IMR-90 (cell line): Measurements from ENCODE around the gene TRPC4. TPM values are rescaled to one million over a fixed set of nuclear protein-coding genes. Genes with fewer than 3 reads are reported as not detected.

ENCODE experiments used
- ATAC-seq: fragments of 200-7000 bp; cut with Tn5 transposase; 2 replicates; pipeline ENCODE4 v1.9.1; 2020; ENCODE audit warnings: low read depth, mild to moderate bottlenecking, moderate library complexity
- BruUV-seq: library from RNA; stranded (reverse); fragments of 400-500 nt; replicated peaks from 2 replicates; lab custom pipeline; 2021; lab: Mats Ljungman, UMichigan
- CTCF ChIA-PET: fragments of 300-600 bp; formaldehyde crosslinking; extraction: SDS; loops from one replicate; lab custom pipeline; 2021; ENCODE audit warnings: antibody characterized with exemption; lab: Yijun Ruan, JAX
- POLR2A ChIA-PET: fragments of 300-600 bp; sonication (Branson Sonifier 250); formaldehyde crosslinking; loops from one replicate; lab custom pipeline; 2022; ENCODE audit warnings: antibody characterized with exemption; ENCODE audit not compliant: unreplicated experiment; lab: Charles Lee
- DNase-seq: peaks from one replicate; pipeline ENCODE4 v3.0.0; 2013
- H2AFZ ChIP-seq: replicated peaks from 2 replicates; pipeline ENCODE3; 2013; ENCODE audit warnings: low read length, mild to moderate bottlenecking; ENCODE audit not compliant: poor library complexity
- H2AK5ac ChIP-seq: 2 replicates; pipeline ENCODE4 v1.6.1; 2013; ENCODE audit warnings: low read depth, low read length, inconsistent platforms
- H2AK9ac ChIP-seq: replicated peaks from 2 replicates; pipeline ENCODE3; 2013; ENCODE audit warnings: mild to moderate bottlenecking, low read depth, low read length, moderate library complexity; ENCODE audit not compliant: poor library complexity
- H2BK120ac ChIP-seq: 2 replicates; pipeline ENCODE4 v1.6.1; 2013; ENCODE audit warnings: low read depth, low read length, inconsistent platforms
- H2BK15ac ChIP-seq: 3 replicates; pipeline ENCODE4 v1.6.1; 2013; ENCODE audit warnings: low read depth, low read length, inconsistent platforms
- H2BK20ac ChIP-seq: 2 replicates; pipeline ENCODE4 v1.6.1; 2013; ENCODE audit warnings: low read depth, mild to moderate bottlenecking, inconsistent platforms, low read length, moderate library complexity
- H2BK5ac ChIP-seq: 2 replicates; pipeline ENCODE4 v1.6.1; 2013; ENCODE audit warnings: mild to moderate bottlenecking, low read depth, low read length, inconsistent platforms; ENCODE audit not compliant: poor library complexity, severe bottlenecking
- H3K14ac ChIP-seq: replicated peaks from 2 replicates; pipeline ENCODE4 v1.6.1; 2013; ENCODE audit warnings: low read depth, low read length, inconsistent platforms
- H3K18ac ChIP-seq: 2 replicates; pipeline ENCODE4 v1.6.1; 2013; ENCODE audit warnings: low read depth, low read length, control low read depth
- H3K23ac ChIP-seq: 2 replicates; pipeline ENCODE4 v1.6.1; 2013; ENCODE audit warnings: low read depth, low read length, inconsistent platforms
- H3K27ac ChIP-seq: 2 replicates; pipeline ENCODE4 v1.5.1; 2013; ENCODE audit warnings: mild to moderate bottlenecking, control low read depth, low read length; ENCODE audit not compliant: insufficient read depth
- H3K27me3 ChIP-seq: 2 replicates; pipeline ENCODE4 v1.6.1; 2013; ENCODE audit warnings: low read length; ENCODE audit not compliant: control insufficient read depth, insufficient read depth
- H3K36me3 ChIP-seq: 2 replicates; pipeline ENCODE4 v1.6.1; 2013; ENCODE audit warnings: low read length, mixed read lengths; ENCODE audit not compliant: control insufficient read depth, insufficient read depth
- H3K4ac ChIP-seq: 2 replicates; pipeline ENCODE4 v1.6.1; 2013; ENCODE audit warnings: low read depth, low read length, inconsistent platforms
- H3K4me1 ChIP-seq: 2 replicates; pipeline ENCODE4 v1.6.1; 2013; ENCODE audit warnings: low read length, mixed read lengths; ENCODE audit not compliant: control insufficient read depth, insufficient read depth
- H3K4me2 ChIP-seq: 2 replicates; pipeline ENCODE4 v1.6.1; 2013; ENCODE audit warnings: low read depth, mild to moderate bottlenecking, control low read depth, low read length, moderate library complexity
- H3K4me3 ChIP-seq: 2 replicates; pipeline ENCODE4 v1.5.1; 2013; ENCODE audit warnings: low read depth, mild to moderate bottlenecking, control low read depth, low read length, moderate library complexity; ENCODE audit not compliant: insufficient read depth
- H3K56ac ChIP-seq: 2 replicates; pipeline ENCODE4 v1.6.1; 2013; ENCODE audit warnings: low read length, inconsistent platforms; ENCODE audit not compliant: insufficient read depth; ENCODE audit errors: extremely low read depth
- H3K79me1 ChIP-seq, 2 experiments: 2 replicates each; pipeline ENCODE4 v1.6.1; 2013; ENCODE audit warnings: low read length in 2 of 2, inconsistent platforms in 1 of 2, low read depth in 1 of 2
- H3K9ac ChIP-seq: 2 replicates; pipeline ENCODE4 v1.6.1; 2013; ENCODE audit warnings: low read depth, low read length, control low read depth
- H3K9me1 ChIP-seq: 2 replicates; pipeline ENCODE4 v1.6.1; 2013; ENCODE audit warnings: low read length, inconsistent platforms; ENCODE audit not compliant: insufficient read depth
- H3K9me3 ChIP-seq: 2 replicates; pipeline ENCODE4 v1.6.1; 2013; ENCODE audit warnings: low read length; ENCODE audit not compliant: control insufficient read depth, insufficient read depth
- H4K20me1 ChIP-seq: 2 replicates; pipeline ENCODE4 v1.6.1; 2013; ENCODE audit warnings: low read length, inconsistent platforms; ENCODE audit not compliant: insufficient read depth
- H4K5ac ChIP-seq: 2 replicates; pipeline ENCODE4 v1.6.1; 2013; ENCODE audit warnings: mild to moderate bottlenecking, low read depth, low read length, control low read depth
- H4K8ac ChIP-seq, 2 experiments: 2 replicates each; pipeline ENCODE4 v1.6.1; 2013; ENCODE audit warnings: low read depth in 2 of 2, low read length in 2 of 2, control low read depth in 1 of 2, inconsistent platforms in 1 of 2
- H4K91ac ChIP-seq: 2 replicates; pipeline ENCODE4 v1.6.1; 2013; ENCODE audit warnings: low read depth, low read length, inconsistent platforms; ENCODE audit not compliant: insufficient read depth
- BHLHE40 ChIP-seq: fragments of 150-350 bp; IDR thresholded peaks from 2 replicates; pipeline ENCODE4 v1.6.1; 2016; ENCODE audit warnings: mild to moderate bottlenecking, low read depth, low read length
- CHD1 ChIP-seq: IDR thresholded peaks from 2 replicates; pipeline ENCODE4 v1.6.1; 2012; ENCODE audit warnings: low read depth, low read length, improper control_type of control experiment
- MXI1 ChIP-seq: IDR thresholded peaks from 2 replicates; pipeline ENCODE4 v1.6.1; 2012; ENCODE audit warnings: low read depth, mild to moderate bottlenecking, low read length, moderate library complexity, borderline replicate concordance
- SMC3 ChIP-seq: fragments of 150-350 bp; IDR thresholded peaks from 2 replicates; pipeline ENCODE4 v1.6.1; 2016; ENCODE audit warnings: low read depth, mild to moderate bottlenecking, antibody characterized with exemption, low read length, moderate library complexity
- WGBS, 2 experiments: methylation state at CpG; one replicate each; pipeline versions ENCODE4 v1.1.5 to v1.1.7; 2013; ENCODE audit warnings: missing lambda C conversion rate in 2 of 2; ENCODE audit not compliant: insufficient read length in 1 of 2; ENCODE audit errors: extremely low coverage in 2 of 2; 5-methylcytosine and 5-hydroxymethylcytosine counted together
- dilution Hi-C: fragments of 300-500 bp; cut with HindIII; formaldehyde crosslinking; loops from one replicate; pipeline ENCODE4 v1.14.3; 2018; ENCODE audit warnings: low sequenced_read_pairs; ENCODE audit not compliant: unreplicated experiment
- in situ Hi-C: fragments of 300-500 bp; cut with MboI; formaldehyde crosslinking; loops from 3 replicates; pipeline ENCODE4 v1.14.3; 2019; ENCODE audit warnings: low sequenced_read_pairs, inconsistent platforms, mixed read lengths
- intact Hi-C: fragments of 100-400 bp; cut with micrococcal nuclease; formaldehyde crosslinking; loops from 2 replicates; pipeline ENCODE4 v1.10.0; 2022
- polyA plus RNA-seq, 3 experiments: library from polyadenylated mRNA; depleted of rRNA; stranded (reverse); fragments of >200 nt; gene quantifications; 2 replicates each; pipeline ENCODE4 v1.2.3, GENCODE V29; 2012; ENCODE audit warnings: low replicate concordance in 1 of 3
- total RNA-seq: library from RNA; depleted of rRNA; stranded (reverse); fragments of >200 nt; gene quantifications from 2 replicates; pipeline ENCODE4 v1.2.3, GENCODE V29; 2012
- TF ChIP-seq, protein P1 (sequence below): fragments of 150-350 bp; IDR thresholded peaks from 2 replicates; pipeline ENCODE4 v1.6.1; 2016; ENCODE audit warnings: low read depth, mild to moderate bottlenecking, low read length, moderate library complexity, borderline replicate concordance

The TRPC4 gene
- total and polyA plus RNA-seq, 2 of the 4 experiments (the other 2 are of a cell fraction) = 1.9 to 5.2 TPM

DNA sequence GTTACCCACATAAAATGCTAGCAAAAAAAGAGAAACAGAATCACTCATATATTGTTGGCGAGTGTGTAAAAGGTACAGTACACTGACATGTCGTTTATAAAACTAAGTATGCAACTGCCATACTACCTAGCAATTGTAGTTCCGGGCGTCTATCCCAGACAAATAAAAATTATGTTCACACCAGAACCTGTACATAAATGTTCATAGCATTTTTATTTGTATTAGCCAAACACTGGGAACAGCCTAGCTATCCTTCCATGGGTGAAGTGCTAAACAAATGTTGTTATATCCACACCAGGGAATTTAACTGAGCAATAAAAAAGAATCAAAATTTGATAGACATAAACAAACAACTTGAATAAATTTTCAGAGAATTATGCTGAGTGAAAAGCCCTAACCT, 242.1 kb downstream of the TRPC4 start:
- no peak overlapping the region for H3K9ac ChIP-seq
- CTCF ChIA-PET = no interaction called here
- no peak overlapping the region for H2AK5ac ChIP-seq
- dilution Hi-C loops = no loop called here
- DNase-seq (no peak), ATAC-seq (no peak)
- H3K27me3 ChIP-seq = no peaks in the 10 kb centered on the region
- intact Hi-C loops = no loop called here
- no peaks in the 10 kb centered on the region for H4K20me1 ChIP-seq
- no peak overlapping the region for H3K4ac ChIP-seq
- POLR2A ChIA-PET = no interaction called here
- no peak overlapping the region for H3K4me2 ChIP-seq
- H3K9me3 ChIP-seq = 0 out of 2 replicates have a peak, but pooled peaks cover 3% of the 10 kb centered on the region
- no CpG with 5 or more reads among the region's 4 CpGs for WGBS, 2 experiments
- H3K36me3 ChIP-seq = no peaks in the 10 kb centered on the region
- H3K4me1 ChIP-seq = no peaks in the 10 kb centered on the region
- H3K18ac ChIP-seq = no peak overlapping the region
- no peak overlapping the region for H2BK20ac ChIP-seq
- H2BK5ac ChIP-seq = no peak overlapping the region
- H2BK120ac ChIP-seq = no peak overlapping the region
- no peak overlapping the region for H3K27ac ChIP-seq
- no peak overlapping the region for H3K23ac ChIP-seq
- no peak overlapping the region for H3K4me3 ChIP-seq
- no TSS peak for BruUV-seq
- H4K8ac ChIP-seq = no peak overlapping the region
- in situ Hi-C loops = loop anchor here (25.0 kb wide), 4 partner anchors 585 to 1135 kb away; no protein-coding TSS in a partner anchor
- TF ChIP-seq, protein P1, sequence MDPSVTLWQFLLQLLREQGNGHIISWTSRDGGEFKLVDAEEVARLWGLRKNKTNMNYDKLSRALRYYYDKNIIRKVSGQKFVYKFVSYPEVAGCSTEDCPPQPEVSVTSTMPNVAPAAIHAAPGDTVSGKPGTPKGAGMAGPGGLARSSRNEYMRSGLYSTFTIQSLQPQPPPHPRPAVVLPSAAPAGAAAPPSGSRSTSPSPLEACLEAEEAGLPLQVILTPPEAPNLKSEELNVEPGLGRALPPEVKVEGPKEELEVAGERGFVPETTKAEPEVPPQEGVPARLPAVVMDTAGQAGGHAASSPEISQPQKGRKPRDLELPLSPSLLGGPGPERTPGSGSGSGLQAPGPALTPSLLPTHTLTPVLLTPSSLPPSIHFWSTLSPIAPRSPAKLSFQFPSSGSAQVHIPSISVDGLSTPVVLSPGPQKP = no peak
- TF ChIP-seq MXI1 (no peak), CHD1 (no peak), BHLHE40 (no peak), SMC3 (no peak)
- no peaks in the 10 kb centered on the region for H3K79me1 ChIP-seq
- no peak overlapping the region for H2AK9ac ChIP-seq
- no peak overlapping the region for H3K14ac ChIP-seq
- H3K56ac ChIP-seq = no peak overlapping the region
- no peak overlapping the region for H2AFZ ChIP-seq
- H4K91ac ChIP-seq = no peak overlapping the region
- H3K9me1 ChIP-seq = no peaks in the 10 kb centered on the region
- no peak overlapping the region for H4K5ac ChIP-seq
- no peak overlapping the region for H2BK15ac ChIP-seq
